Measurements from ENCODE around the gene TNFAIP8L1.

Gene TNFAIP8L1

DNA sequence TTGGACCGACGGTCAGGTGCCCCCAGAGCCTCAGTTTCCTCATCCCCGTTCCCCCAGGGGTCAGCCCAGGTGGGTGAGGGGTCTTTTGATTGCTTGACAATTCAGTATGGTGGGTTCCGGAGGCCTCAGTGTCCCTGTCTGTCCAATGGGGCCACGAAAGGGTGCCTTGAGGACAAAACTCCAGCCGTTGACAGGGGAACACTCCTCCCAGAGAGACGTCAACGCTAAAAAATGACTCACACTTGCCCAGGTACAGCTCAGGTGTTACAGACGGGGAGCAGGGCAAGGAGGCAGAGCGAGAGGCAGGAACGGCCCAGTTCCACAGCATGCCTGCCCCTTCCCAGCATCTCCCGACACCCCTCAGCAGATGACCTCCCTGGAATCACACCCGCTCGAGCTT, 1.8 kb downstream of the TNFAIP8L1 start:
- CTCF ChIA-PET: interaction anchor here (1.3 to 2.1 kb wide), 3 partner anchors 9 to 74 kb away, joined by 3 to 8 read pairs (median 5); no protein-coding TSS in a partner anchor
- no peak overlapping the region for H3K4me3 ChIP-seq (ENCODE audit: low read depth, low read length)
- DNase-seq (ENCODE audit: low read depth, low spot score): no peak
- POLR2A ChIA-PET: no interaction called here
- no peak for TF ChIP-seq CTCF (IDR thresholded peaks at IDR 0.05; ENCODE audit: insufficient read depth, low read length, missing control alignments)

DNA sequence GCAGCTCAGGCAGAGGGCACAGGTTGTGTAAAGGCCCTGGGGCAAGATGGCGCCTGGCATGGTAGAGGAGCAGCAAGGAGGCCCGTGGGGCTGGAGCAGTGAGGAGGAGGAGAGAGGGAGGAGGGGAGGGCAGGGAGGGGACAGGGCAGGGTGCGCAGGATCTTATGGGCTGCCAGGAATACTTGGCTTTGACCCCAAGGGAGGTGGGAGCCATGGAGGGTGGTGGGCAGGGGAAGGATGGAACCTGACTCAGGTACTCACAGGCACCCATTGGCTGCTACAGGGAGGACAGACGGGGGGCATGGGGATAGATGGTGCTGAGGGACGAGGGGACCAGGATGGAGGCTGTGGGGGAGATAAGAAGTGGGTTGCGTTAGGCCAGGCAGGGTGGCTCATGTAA, 3.3 kb downstream of the TNFAIP8L1 start:
- no peak for TF ChIP-seq CTCF (IDR thresholded peaks at IDR 0.05; ENCODE audit: insufficient read depth, low read length, missing control alignments)
- CTCF ChIA-PET: no interaction called here

GRCh38 chr19:4645718-4646117, 6.4 kb downstream of the TNFAIP8L1 start:
- POLR2A ChIA-PET: no interaction called here
- H3K4me3 ChIP-seq (ENCODE audit: low read depth, low read length): no peak overlapping the region
- no peak for TF ChIP-seq CTCF (IDR thresholded peaks at IDR 0.05; ENCODE audit: insufficient read depth, low read length, missing control alignments)
- no peak for DNase-seq (ENCODE audit: low read depth, low spot score)
- CTCF ChIA-PET: interaction anchor here (1.0 to 1.8 kb wide), 2 partner anchors 9 to 79 kb away, joined by 3 to 9 read pairs; no protein-coding TSS in a partner anchor

More for the DNA sequence above, 3.3 kb downstream of the TNFAIP8L1 start:
- no peak for DNase-seq (ENCODE audit: low read depth, low spot score)
- H3K4me3 ChIP-seq (ENCODE audit: low read depth, low read length): no peak overlapping the region
- POLR2A ChIA-PET: no interaction called here

- POLR2A ChIA-PET: no interaction called here
Measured at GRCh38 chr19:4647676-4648644, 8.6 kb downstream of the TNFAIP8L1 start.

DNA sequence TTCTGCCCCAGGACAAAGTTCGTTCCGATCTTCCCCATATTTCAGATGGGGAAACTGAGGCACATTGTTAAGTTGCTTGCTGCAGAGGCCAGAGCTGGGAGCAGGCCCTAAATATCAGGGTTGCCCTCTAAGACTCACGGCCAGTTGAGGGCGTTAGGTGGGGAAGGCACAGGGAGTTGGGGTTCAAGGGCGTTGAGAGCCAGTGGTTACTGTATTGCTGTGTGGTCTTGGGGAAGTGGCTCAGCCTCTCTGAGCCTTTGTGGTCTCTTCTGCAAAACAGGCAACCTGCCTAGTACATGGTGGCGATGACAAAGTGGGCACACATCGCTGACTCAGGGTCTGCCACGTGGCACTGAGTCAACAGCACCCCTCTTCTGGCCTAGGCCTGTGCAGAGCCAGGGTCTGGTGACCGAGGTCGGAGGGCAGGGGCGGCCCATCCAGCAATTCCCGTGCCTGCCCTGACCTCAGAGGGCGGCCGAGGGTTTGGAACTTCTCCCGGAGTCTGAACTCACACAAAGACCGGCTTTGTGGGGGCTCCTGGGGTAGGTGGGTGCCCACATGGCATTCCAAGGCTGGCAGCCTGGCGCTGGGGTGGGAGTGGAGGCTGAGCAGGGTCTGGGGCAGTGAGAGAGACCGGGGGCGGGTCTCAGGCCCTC, 10.2 kb downstream of the TNFAIP8L1 start:
- DNase-seq (ENCODE audit: low read depth, low spot score): no peak
- TF ChIP-seq CTCF (IDR thresholded peaks at IDR 0.05; ENCODE audit: insufficient read depth, low read length, missing control alignments): no peak
- CTCF ChIA-PET: interaction anchor here (0.6 to 3.4 kb wide), 3 partner anchors 9 to 13 kb away, joined by 3 to 20 read pairs (median 3); no protein-coding TSS in a partner anchor
- no peak overlapping the region for H3K4me3 ChIP-seq (ENCODE audit: low read depth, low read length)
- POLR2A ChIA-PET: no interaction called here

More at GRCh38 chr19:4647676-4648644, 8.6 kb downstream of the TNFAIP8L1 start:
- CTCF ChIA-PET: interaction anchor here (3.4 kb wide), 1 partner anchor 12 kb away, joined by 20 read pairs; no protein-coding TSS in a partner anchor
- TF ChIP-seq CTCF (IDR thresholded peaks at IDR 0.05; ENCODE audit: insufficient read depth, low read length, missing control alignments): no peak
- no peak for DNase-seq (ENCODE audit: low read depth, low spot score)
- no peak overlapping the region for H3K4me3 ChIP-seq (ENCODE audit: low read depth, low read length)

- CTCF ChIA-PET: interaction anchor here (0.7 to 1.1 kb wide), 2 partner anchors 10 to 80 kb away, joined by 3 read pairs; no protein-coding TSS in a partner anchor
Measured at GRCh38 chr19:4650159-4650558, 10.8 kb downstream of the TNFAIP8L1 start.

More at GRCh38 chr19:4650159-4650558, 10.8 kb downstream of the TNFAIP8L1 start:
- DNase-seq (ENCODE audit: low read depth, low spot score): no peak
- H3K4me3 ChIP-seq (ENCODE audit: low read depth, low read length): no peak overlapping the region
- POLR2A ChIA-PET: no interaction called here
- TF ChIP-seq CTCF (IDR thresholded peaks at IDR 0.05; ENCODE audit: insufficient read depth, low read length, missing control alignments): no peak

All from AG04449 (cell line).